Activated B cell treated with CpG ODN at 0.5 μM for 24 hours (primary cell): Measurements from ENCODE around the gene IDE. TPM values are rescaled to one million over a fixed set of nuclear protein-coding genes. Genes with fewer than 3 reads are reported as not detected.
A peak's percentile ranks its signal among the peaks of the same experiment; 100 is the strongest.

Experiments
- ATAC-seq: fragments of 200-7000 bp; cut with Tn5 transposase; one replicate; pipeline ENCODE4 v1.10.0; 2021; ENCODE audit warnings: low read depth, mild to moderate bottlenecking, moderate library complexity
- CTCF ChIA-PET: fragments of 350-600 bp; sonication (Branson Sonifier 250); formaldehyde crosslinking; loops from one replicate; lab custom pipeline; 2021; ENCODE audit warnings: antibody characterized with exemption; lab: Charles Lee
- POLR2A ChIA-PET: fragments of 350-600 bp; sonication (Branson Sonifier 250); formaldehyde crosslinking; loops from one replicate; lab custom pipeline; 2021; ENCODE audit warnings: antibody characterized with exemption; lab: Charles Lee
- DNase-seq: peaks from one replicate; pipeline ENCODE4 v3.0.0; 2022
- H3K27ac Mint-ChIP-seq: one replicate; pipeline ENCODE4 v1.8.0; 2020; ENCODE audit warnings: mixed read lengths
- H3K27me3 Mint-ChIP-seq: one replicate; pipeline ENCODE4 v1.8.0; 2021; ENCODE audit warnings: mixed read lengths
- H3K36me3 Mint-ChIP-seq: one replicate; pipeline ENCODE4 v1.8.0; 2021; ENCODE audit warnings: low read depth, mixed read lengths
- H3K4me1 Mint-ChIP-seq: one replicate; pipeline ENCODE4 v1.8.0; 2021; ENCODE audit warnings: mixed read lengths
- H3K4me3 Mint-ChIP-seq: one replicate; pipeline ENCODE4 v1.8.0; 2020; ENCODE audit warnings: mild to moderate bottlenecking, mixed read lengths
- H3K9me3 Mint-ChIP-seq: one replicate; pipeline ENCODE4 v1.8.0; 2020; ENCODE audit warnings: mixed read lengths
- CTCF ChIP-seq: fragments of 200-600 bp; IDR thresholded peaks from one replicate; pipeline ENCODE4 v1.8.0; 2022; ENCODE audit warnings: antibody characterized with exemption, mild to moderate bottlenecking
- intact Hi-C: fragments of 100-400 bp; cut with micrococcal nuclease; formaldehyde crosslinking; loops from one replicate; pipeline ENCODE4 v1.15.1; 2024
- total RNA-seq: library from RNA; stranded (reverse); gene quantifications from 2 replicates; pipeline ENCODE4 v1.2.3, GENCODE V29; 2022

IDE gene
- total RNA-seq, 1 donor from 2014 or later, result 39.2 TPM

GRCh38 chr10:92419740-92420545 is 153.9 kb downstream of the IDE start:
- Mint-ChIP-seq H3K9me3 (peaks cover 10% of the 10 kb centered on the region), H3K4me3 (peak overlapping the region; percentile 73), H3K4me1 (peaks cover 4% of the 10 kb centered on the region), H3K36me3 (no peaks in the 10 kb centered on the region), H3K27me3 (peaks cover 32% of the 10 kb centered on the region), H3K27ac (no peak overlapping the region)
- ChIA-PET POLR2A (interaction anchor here (0.6 kb wide), 2 partner anchors 300 to 612 kb away, joined by 3 read pairs; no protein-coding TSS in a partner anchor), CTCF (interaction anchor here (0.8 to 1.3 kb wide), 3 partner anchors 13 to 332 kb away, joined by 3 to 5 read pairs (median 3); no protein-coding TSS in a partner anchor)
- intact Hi-C loops, result no loop called here
- no peak for TF ChIP-seq CTCF
- no peak for DNase-seq
- ATAC-seq, result no peak

- Mint-ChIP-seq H3K27ac (no peak overlapping the region), H3K4me3 (no peak overlapping the region), H3K4me1 (peaks cover 4% of the 10 kb centered on the region), H3K27me3 (peaks cover 32% of the 10 kb centered on the region), H3K9me3 (peaks cover 10% of the 10 kb centered on the region), H3K36me3 (no peaks in the 10 kb centered on the region)
- ChIA-PET POLR2A (no interaction called here), CTCF (interaction anchor here (1.0 kb wide), 1 partner anchor 16 kb away, joined by 3 read pairs; no protein-coding TSS in a partner anchor)
- intact Hi-C loops, result no loop called here
- DNase-seq (no peak), ATAC-seq (no peak)
- no peak for TF ChIP-seq CTCF
Observed at GRCh38 chr10:92418891-92419290, 155.0 kb downstream of the IDE start.

- Mint-ChIP-seq H3K27me3 (peaks cover 32% of the 10 kb centered on the region), H3K4me1 (peaks cover 4% of the 10 kb centered on the region), H3K4me3 (no peak overlapping the region), H3K27ac (no peak overlapping the region), H3K36me3 (no peaks in the 10 kb centered on the region), H3K9me3 (peaks cover 7% of the 10 kb centered on the region)
- POLR2A ChIA-PET, result no interaction called here
- CTCF ChIA-PET, result no interaction called here
- TF ChIP-seq CTCF, result no peak
- no peak for DNase-seq
- no peak for ATAC-seq
- intact Hi-C loops, result no loop called here
Observed at GRCh38 chr10:92418221-92418620, 155.7 kb downstream of the IDE start.

- TF ChIP-seq CTCF, result no peak
- ChIA-PET CTCF (no interaction called here), POLR2A (no interaction called here)
- Mint-ChIP-seq H3K4me1 (no peaks in the 10 kb centered on the region), H3K36me3 (no peaks in the 10 kb centered on the region), H3K27ac (no peak overlapping the region), H3K4me3 (no peak overlapping the region), H3K27me3 (peaks cover 8% of the 10 kb centered on the region), H3K9me3 (peaks cover 4% of the 10 kb centered on the region)
- intact Hi-C loops, result no loop called here
- DNase-seq, result no peak
- ATAC-seq, result no peak
Observed at GRCh38 chr10:92413519-92413918, 160.4 kb downstream of the IDE start.

- Mint-ChIP-seq H3K4me3 (no peak overlapping the region), H3K27ac (no peak overlapping the region), H3K36me3 (no peaks in the 10 kb centered on the region), H3K4me1 (no peaks in the 10 kb centered on the region), H3K9me3 (peaks cover 4% of the 10 kb centered on the region), H3K27me3 (peaks cover 6% of the 10 kb centered on the region)
- ATAC-seq, result no peak
- ChIA-PET CTCF (no interaction called here), POLR2A (no interaction called here)
- no peak for DNase-seq
- intact Hi-C loops, result no loop called here
- no peak for TF ChIP-seq CTCF
Observed at GRCh38 chr10:92413011-92413410, 160.9 kb downstream of the IDE start.
